ENCODE measurements around the gene TTLL10.
A peak's percentile ranks its signal among the peaks of the same experiment; 100 is the strongest.
"Not testable (repeated sequence)": the region's sequence is repeated elsewhere in the genome, so short reads cannot be mapped to it uniquely, and the experiment has no call there.

TTLL10 gene

DNA sequence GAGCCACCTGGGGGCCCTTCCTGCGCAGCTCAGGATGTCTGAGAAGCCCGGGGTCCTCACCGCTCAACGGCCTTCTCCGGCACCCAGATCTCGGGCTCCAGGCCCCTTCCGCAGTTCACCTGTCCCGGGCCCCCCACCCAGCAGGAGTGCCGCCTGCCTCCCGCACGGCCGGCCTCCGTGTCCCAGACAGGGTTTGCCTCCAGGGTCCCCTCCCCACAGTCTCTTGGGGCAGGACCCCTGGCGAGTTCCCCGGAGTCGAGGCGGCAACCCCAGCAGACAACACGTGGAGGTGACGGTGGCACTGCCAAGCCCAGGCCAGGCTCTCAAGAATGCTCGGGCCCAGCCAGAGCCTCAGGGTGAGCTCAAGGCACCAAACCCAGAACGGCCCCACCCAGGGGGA, 22.4 kb upstream of the TTLL10 start:
- no peak for DNase-seq (ENCODE audit: low read depth)

DNA sequence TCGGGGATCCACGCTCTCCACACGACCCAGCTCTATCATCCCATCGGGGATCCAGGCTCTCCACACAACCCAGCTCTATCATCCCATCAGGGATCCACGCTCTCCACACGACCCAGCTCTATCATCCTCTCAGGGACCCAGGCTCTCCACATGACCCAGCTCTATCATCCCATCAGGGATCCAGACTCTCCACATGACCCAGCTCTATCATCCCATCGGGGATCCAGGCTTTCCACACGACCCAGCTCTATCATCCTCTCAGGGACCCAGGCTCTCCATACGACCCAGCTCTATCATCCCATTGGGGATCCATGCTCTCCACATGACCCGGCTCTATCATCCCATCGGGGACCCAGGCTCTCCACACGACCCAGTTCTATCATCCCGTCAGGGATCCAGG, 21.2 kb upstream of the TTLL10 start:
- not testable (repeated sequence) for H3K4me3 ChIP-seq (ENCODE audit: control insufficient read depth, low read depth, low read length); DNase-seq (ENCODE audit: low read depth)

More for the DNA sequence above, 22.4 kb upstream of the TTLL10 start:
- TF ChIP-seq, protein P1, sequence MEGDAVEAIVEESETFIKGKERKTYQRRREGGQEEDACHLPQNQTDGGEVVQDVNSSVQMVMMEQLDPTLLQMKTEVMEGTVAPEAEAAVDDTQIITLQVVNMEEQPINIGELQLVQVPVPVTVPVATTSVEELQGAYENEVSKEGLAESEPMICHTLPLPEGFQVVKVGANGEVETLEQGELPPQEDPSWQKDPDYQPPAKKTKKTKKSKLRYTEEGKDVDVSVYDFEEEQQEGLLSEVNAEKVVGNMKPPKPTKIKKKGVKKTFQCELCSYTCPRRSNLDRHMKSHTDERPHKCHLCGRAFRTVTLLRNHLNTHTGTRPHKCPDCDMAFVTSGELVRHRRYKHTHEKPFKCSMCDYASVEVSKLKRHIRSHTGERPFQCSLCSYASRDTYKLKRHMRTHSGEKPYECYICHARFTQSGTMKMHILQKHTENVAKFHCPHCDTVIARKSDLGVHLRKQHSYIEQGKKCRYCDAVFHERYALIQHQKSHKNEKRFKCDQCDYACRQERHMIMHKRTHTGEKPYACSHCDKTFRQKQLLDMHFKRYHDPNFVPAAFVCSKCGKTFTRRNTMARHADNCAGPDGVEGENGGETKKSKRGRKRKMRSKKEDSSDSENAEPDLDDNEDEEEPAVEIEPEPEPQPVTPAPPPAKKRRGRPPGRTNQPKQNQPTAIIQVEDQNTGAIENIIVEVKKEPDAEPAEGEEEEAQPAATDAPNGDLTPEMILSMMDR (conservative IDR thresholded peaks at IDR 0.05; ENCODE audit: control insufficient read depth, insufficient read depth, low read depth, low read length) = no peak
- no peak overlapping the region for H3K4me3 ChIP-seq (ENCODE audit: control insufficient read depth, low read depth, low read length)

DNA sequence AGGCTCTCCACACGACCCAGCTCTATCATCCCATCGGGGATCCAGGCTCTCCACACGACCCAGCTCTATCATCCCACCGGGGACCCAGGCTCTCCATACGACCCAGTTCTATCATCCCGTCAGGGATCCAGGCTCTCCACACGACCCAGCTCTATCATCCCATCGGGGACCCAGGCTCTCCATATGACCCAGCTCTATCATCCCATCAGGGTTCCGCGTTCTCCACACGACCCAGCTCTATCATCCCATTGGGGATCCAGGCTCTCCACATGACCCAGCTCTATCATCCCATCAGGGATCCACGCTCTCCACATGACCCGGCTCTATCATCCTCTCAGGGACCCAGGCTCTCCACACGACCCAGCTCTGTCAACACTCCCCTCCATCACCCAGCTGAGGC, 20.5 kb upstream of the TTLL10 start:
- not testable (repeated sequence) for H3K4me3 ChIP-seq (ENCODE audit: control insufficient read depth, low read depth, low read length); DNase-seq (ENCODE audit: low read depth)

DNA sequence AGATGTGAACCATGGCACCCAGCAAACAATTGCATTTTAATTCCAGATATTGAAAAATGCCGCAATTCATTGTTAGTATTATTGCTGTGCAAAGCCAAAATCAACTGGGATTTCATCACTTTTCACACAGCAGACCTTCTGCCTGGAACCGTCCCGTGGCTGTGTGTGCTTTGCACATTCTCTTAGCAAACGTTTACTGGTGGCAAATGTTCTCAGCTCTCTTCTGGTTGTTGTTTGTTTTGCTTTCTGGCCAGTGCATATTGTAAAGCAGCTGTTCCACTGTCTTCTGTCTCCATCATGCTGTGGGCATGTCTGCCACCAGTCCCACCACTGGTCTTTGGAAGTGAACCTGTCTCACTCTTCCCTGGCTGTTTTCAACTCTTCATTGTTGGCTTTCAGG, 19.8 kb upstream of the TTLL10 start:
- H3K4me3 ChIP-seq (ENCODE audit: control insufficient read depth, low read depth, low read length) = no peak overlapping the region
- TF ChIP-seq, protein P1 (conservative IDR thresholded peaks at IDR 0.05; ENCODE audit: control insufficient read depth, insufficient read depth, low read depth, low read length) = no peak
- DNase-seq (ENCODE audit: low read depth) = peak; percentile 25

DNA sequence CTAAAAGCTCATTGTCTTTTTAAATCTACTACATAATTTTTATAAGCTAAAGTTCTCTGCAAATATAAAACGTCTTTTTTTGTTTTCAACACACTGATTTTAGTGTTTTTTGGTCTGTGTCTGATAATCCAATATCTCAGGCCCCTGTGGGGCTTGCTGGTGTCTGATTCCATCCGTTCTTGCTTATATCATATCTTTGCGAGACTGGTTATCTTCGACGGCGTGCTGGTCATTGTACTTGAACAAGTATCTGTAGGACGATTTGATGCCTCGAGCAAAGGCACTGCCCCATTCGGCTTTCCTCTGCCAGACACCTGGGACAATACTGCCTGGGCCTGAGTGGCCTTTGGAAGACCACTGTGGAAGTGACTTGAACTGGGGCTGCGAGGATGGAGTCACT, 18.4 kb upstream of the TTLL10 start:
- no peak for DNase-seq (ENCODE audit: low read depth)
- TF ChIP-seq, protein P1 (conservative IDR thresholded peaks at IDR 0.05; ENCODE audit: control insufficient read depth, insufficient read depth, low read depth, low read length) = no peak
- H3K4me3 ChIP-seq (ENCODE audit: control insufficient read depth, low read depth, low read length) = no peak overlapping the region

DNA sequence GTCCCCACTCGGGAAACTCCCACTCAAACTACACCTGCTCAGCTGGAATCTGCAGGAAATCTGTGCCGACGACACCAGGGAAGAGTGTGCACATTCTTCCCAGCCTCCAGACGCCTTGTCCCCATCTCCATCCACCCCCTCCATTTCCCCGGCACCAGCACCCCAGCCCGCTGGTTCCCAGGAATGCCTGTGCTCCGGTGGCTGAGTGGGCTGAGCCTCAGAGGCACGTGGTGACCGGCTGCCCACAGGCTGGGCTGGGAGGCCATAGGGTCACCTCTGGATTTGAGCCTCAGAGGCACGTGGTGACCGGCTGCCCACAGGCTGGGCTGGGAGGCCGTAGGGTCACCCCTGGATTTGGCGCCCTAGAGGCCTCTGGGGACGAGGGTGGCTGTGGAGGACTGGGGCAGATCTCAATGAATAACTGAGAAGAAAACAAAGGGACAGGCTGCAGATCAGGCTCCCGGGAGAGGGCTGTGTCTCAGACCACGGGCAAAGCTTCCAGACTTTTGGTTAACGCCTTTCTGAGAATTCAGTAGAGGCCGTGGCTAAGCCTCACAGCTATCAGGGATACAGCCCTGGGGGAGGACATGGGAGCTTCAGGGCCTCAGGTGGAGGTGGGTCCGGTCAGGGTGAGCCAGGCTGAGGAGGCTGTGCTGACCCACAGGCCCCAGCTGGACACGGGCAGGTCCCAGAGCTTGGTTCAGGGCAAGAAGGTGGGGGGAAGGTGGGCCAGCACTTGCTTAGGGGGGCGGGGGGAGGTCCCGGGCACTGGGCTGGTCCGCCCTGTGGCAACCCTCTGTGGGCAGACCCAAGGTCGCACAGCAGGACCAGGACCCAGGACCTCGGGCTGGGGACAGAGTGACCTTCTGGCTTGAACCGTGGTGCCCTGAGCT, 17.3 kb upstream of the TTLL10 start:
- TF ChIP-seq, protein P1 (conservative IDR thresholded peaks at IDR 0.05; ENCODE audit: control insufficient read depth, insufficient read depth, low read depth, low read length) = no peak
- no peak for DNase-seq (ENCODE audit: low read depth)
- H3K4me3 ChIP-seq (ENCODE audit: control insufficient read depth, low read depth, low read length) = no peak overlapping the region

DNA sequence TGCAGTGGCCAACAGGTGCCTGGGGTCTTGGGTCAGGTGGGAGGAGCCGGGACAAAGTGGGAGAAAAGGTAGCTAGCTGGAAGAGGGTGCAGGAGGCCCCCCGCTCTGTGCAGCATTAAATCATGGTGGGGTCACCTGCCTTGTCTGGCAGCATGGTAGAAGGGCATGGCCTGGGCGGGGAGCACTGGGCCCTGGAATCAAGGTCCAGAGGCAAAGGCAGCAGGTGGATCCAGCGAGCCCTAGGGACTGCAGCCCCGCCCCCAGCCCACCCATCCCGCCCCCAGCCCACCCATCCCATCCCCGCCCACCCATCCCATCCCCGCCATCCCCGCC, 16.7 kb upstream of the TTLL10 start:
- TF ChIP-seq, protein P1 (conservative IDR thresholded peaks at IDR 0.05; ENCODE audit: control insufficient read depth, insufficient read depth, low read depth, low read length) = no peak
- no peak overlapping the region for H3K4me3 ChIP-seq (ENCODE audit: control insufficient read depth, low read depth, low read length)

DNA sequence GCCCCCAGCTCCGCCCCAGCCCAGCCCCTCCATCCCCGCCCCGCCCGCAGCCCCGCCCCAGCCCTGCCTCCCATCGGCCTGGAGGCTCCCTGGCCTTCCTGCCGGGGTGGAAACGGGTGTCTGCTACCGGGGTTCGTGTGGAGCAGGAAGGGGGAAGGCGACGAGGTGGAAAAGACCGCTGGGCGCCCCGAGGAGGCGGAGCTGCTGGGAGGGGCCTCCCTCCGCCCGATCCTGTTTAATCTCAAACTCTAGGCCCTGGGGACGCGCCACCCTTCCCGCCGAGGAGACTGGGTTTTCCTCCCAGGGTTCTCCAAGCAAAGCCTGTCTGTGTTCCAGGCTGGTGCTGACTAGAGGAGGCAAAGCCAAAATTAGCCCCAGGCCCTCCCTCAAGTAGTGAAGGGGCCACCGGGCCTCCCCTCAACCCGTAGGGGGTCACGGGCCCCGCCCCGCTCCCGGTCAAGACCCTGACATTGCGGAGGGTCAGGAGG, 16.2 kb upstream of the TTLL10 start:
- TF ChIP-seq, protein P1 (conservative IDR thresholded peaks at IDR 0.05; ENCODE audit: control insufficient read depth, insufficient read depth, low read depth, low read length) = no peak
- DNase-seq (ENCODE audit: low read depth) = peak; percentile 84
- H3K4me3 ChIP-seq (ENCODE audit: control insufficient read depth, low read depth, low read length) = peak overlapping the region; percentile 51

More for the DNA sequence above, 16.7 kb upstream of the TTLL10 start:
- DNase-seq (ENCODE audit: low read depth) = no peak
